Measurements from ENCODE around the gene PAMR1. TPM values are rescaled to one million over a fixed set of nuclear protein-coding genes. Genes with fewer than 3 reads are reported as not detected.

The PAMR1 gene
- total and polyA plus RNA-seq, 2 donors (not counting 1 experiment from before 2014, with no cell fraction given) = 120 to 159 TPM

DNA sequence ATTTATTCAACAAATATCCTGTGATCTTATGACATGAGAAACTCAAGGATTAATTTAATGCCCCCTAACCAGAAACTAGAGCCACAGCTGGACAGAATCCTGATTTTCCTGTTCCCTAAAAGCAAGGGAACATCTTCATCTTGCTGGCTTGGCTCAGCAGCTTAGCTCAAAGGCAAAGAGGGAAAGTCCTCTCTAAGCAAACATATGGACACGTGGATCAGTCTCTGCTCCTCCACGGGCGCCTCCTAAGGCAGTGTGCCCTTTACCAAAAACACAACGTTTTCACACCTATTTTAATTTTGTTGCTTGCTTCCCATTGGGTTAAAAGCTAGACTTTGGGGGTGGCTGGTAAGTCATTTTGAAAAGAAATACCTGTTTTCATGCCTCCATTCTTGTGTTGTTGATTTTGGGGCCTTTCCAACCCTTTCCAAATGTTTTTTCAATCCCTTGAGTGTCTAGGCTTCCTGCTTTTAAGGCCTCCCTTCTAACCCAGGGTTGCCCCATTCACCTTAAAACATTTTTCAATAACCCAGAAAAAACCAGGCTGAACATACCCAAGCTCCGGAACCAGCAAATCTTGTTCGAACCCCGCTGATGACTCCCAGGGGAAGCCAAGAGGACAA is 121.5 kb downstream of the PAMR1 start:
- no peak for TF ChIP-seq EZH2 (IDR thresholded peaks at IDR 0.05; ENCODE audit: low read length, missing control alignments)
- TF ChIP-seq, protein P1, sequence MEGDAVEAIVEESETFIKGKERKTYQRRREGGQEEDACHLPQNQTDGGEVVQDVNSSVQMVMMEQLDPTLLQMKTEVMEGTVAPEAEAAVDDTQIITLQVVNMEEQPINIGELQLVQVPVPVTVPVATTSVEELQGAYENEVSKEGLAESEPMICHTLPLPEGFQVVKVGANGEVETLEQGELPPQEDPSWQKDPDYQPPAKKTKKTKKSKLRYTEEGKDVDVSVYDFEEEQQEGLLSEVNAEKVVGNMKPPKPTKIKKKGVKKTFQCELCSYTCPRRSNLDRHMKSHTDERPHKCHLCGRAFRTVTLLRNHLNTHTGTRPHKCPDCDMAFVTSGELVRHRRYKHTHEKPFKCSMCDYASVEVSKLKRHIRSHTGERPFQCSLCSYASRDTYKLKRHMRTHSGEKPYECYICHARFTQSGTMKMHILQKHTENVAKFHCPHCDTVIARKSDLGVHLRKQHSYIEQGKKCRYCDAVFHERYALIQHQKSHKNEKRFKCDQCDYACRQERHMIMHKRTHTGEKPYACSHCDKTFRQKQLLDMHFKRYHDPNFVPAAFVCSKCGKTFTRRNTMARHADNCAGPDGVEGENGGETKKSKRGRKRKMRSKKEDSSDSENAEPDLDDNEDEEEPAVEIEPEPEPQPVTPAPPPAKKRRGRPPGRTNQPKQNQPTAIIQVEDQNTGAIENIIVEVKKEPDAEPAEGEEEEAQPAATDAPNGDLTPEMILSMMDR (conservative IDR thresholded peaks at IDR 0.05 in 1 of 2, IDR thresholded peaks at IDR 0.05 in 1 of 2; ENCODE audit: low read depth in 1 of 2, low read length in 2 of 2) = no peak
- no peak overlapping the region for H3K27ac ChIP-seq (ENCODE audit: insufficient read depth, low read length)
- no peaks in the 10 kb centered on the region for H3K4me1 ChIP-seq (ENCODE audit: control insufficient read depth, extremely low read depth, insufficient read depth, low read length)
- no peak for DNase-seq (ENCODE audit: low read depth in 2 of 2)
- no peak overlapping the region for H2AFZ ChIP-seq (ENCODE audit: low read length)
- no peak overlapping the region for H3K9ac ChIP-seq (ENCODE audit: insufficient read depth, low read length)
- no peak overlapping the region for H3K4me2 ChIP-seq (ENCODE audit: extremely low read depth, insufficient read depth, low read length)
- no peaks in the 10 kb centered on the region for H3K36me3 ChIP-seq (ENCODE audit: control insufficient read depth, insufficient read depth, low read length)
- no peaks in the 10 kb centered on the region for H3K79me2 ChIP-seq (ENCODE audit: control insufficient read depth, insufficient read depth, low read length)
- H3K9me3 ChIP-seq (ENCODE audit: control insufficient read depth, insufficient read depth, low read depth, low read length) = no peaks in the 10 kb centered on the region
- no peaks in the 10 kb centered on the region for H3K27me3 ChIP-seq (ENCODE audit: control insufficient read depth, insufficient read depth, low read length)
- no peaks in the 10 kb centered on the region for H4K20me1 ChIP-seq (ENCODE audit: control insufficient read depth, extremely low read depth, insufficient read depth, low read length)
- H3K4me3 ChIP-seq (replicated peaks in 1 of 4; ENCODE audit: control extremely low read depth in 1 of 4, insufficient read depth in 1 of 4, low read depth in 3 of 4, low read length in 4 of 4) = no peak overlapping the region

DNA sequence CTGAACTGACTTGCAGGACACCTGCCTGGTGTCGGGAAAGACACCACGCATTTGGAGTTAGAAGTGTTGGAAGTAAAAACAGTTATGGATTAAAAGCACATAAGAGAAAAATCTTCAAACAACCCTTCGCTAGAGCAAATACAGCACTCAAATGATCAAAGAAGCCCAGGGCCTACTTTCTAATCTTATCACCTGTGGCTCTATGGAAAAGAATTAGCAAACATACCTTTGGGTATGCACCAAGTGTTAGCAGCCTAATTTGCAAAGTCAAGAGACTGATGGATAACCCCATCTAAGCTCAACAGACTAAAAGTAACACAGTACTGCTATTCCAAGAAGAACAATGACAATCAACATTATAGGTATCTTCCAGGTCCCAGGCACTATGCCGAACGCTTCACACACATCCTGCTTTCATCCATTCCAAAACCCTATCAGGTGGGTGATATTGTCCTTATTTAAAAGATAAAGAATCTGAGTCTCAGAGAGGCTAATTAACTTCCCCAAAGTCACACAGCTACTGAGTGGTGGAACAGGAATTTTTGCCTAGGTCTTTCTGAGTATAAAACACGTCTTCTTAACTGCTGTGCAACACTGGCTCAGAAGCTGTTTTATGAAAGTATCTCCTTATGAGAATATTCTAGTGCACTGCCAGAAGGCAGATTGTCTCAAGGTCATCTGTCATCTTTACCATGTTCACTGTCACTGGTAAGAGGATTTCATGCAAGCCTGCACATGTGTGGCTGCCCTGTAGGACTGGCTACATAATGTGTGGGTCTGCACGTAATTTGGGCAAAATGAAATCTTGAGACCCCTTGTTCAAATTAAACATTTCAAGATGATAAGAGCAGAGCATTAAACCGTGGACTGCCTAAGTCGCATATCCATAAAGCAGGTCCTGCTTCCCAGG is 122.4 kb downstream of the PAMR1 start:
- no peak overlapping the region for H3K27ac ChIP-seq (ENCODE audit: insufficient read depth, low read length)
- no peaks in the 10 kb centered on the region for H3K79me2 ChIP-seq (ENCODE audit: control insufficient read depth, insufficient read depth, low read length)
- no peak overlapping the region for H3K4me3 ChIP-seq (replicated peaks in 1 of 4; ENCODE audit: control extremely low read depth in 1 of 4, insufficient read depth in 1 of 4, low read depth in 3 of 4, low read length in 4 of 4)
- H3K9ac ChIP-seq (ENCODE audit: insufficient read depth, low read length) = no peak overlapping the region
- H3K4me1 ChIP-seq (ENCODE audit: control insufficient read depth, extremely low read depth, insufficient read depth, low read length) = no peaks in the 10 kb centered on the region
- H3K27me3 ChIP-seq (ENCODE audit: control insufficient read depth, insufficient read depth, low read length) = no peaks in the 10 kb centered on the region
- no peak for DNase-seq (ENCODE audit: low read depth in 2 of 2)
- TF ChIP-seq, protein P1 (conservative IDR thresholded peaks at IDR 0.05 in 1 of 2, IDR thresholded peaks at IDR 0.05 in 1 of 2; ENCODE audit: low read depth in 1 of 2, low read length in 2 of 2) = no peak
- no peak for TF ChIP-seq EZH2 (IDR thresholded peaks at IDR 0.05; ENCODE audit: low read length, missing control alignments)
- H3K9me3 ChIP-seq (ENCODE audit: control insufficient read depth, insufficient read depth, low read depth, low read length) = no peaks in the 10 kb centered on the region
- H4K20me1 ChIP-seq (ENCODE audit: control insufficient read depth, extremely low read depth, insufficient read depth, low read length) = no peaks in the 10 kb centered on the region
- H3K36me3 ChIP-seq (ENCODE audit: control insufficient read depth, insufficient read depth, low read length) = no peaks in the 10 kb centered on the region
- H2AFZ ChIP-seq (ENCODE audit: low read length) = no peak overlapping the region
- no peak overlapping the region for H3K4me2 ChIP-seq (ENCODE audit: extremely low read depth, insufficient read depth, low read length)

DNA sequence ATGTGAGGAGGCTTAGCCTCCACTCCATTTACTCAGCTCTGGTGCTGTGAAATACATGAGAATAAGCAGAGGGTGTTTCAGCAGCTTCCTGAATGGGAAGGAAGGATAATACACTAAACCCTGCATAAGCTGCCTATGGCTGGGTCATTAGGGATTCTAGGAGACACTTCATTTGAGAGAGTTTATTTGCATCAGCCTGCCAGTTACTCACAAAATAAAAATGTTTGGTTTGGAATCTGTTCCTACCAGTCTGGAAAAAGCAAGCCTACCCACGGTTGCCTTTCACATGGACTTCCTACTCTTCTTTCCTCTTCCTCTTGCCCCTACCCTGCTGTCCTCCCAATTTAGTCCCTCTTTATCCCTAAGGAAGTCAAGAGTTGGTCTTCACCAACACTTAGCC is 126.5 kb downstream of the PAMR1 start:
- DNase-seq (ENCODE audit: low read depth in 2 of 2) = no peak
- H3K27me3 ChIP-seq (ENCODE audit: control insufficient read depth, insufficient read depth, low read length) = no peaks in the 10 kb centered on the region
- no peaks in the 10 kb centered on the region for H3K36me3 ChIP-seq (ENCODE audit: control insufficient read depth, insufficient read depth, low read length)
- TF ChIP-seq, protein P1 (conservative IDR thresholded peaks at IDR 0.05 in 1 of 2, IDR thresholded peaks at IDR 0.05 in 1 of 2; ENCODE audit: low read depth in 1 of 2, low read length in 2 of 2) = no peak
- TF ChIP-seq EZH2 (IDR thresholded peaks at IDR 0.05; ENCODE audit: low read length, missing control alignments) = no peak
- no peak overlapping the region for H3K27ac ChIP-seq (ENCODE audit: insufficient read depth, low read length)
- no peaks in the 10 kb centered on the region for H3K79me2 ChIP-seq (ENCODE audit: control insufficient read depth, insufficient read depth, low read length)
- no peak overlapping the region for H3K4me3 ChIP-seq (replicated peaks in 1 of 4; ENCODE audit: control extremely low read depth in 1 of 4, insufficient read depth in 1 of 4, low read depth in 3 of 4, low read length in 4 of 4)
- no peaks in the 10 kb centered on the region for H3K4me1 ChIP-seq (ENCODE audit: control insufficient read depth, extremely low read depth, insufficient read depth, low read length)
- no peak overlapping the region for H3K9ac ChIP-seq (ENCODE audit: insufficient read depth, low read length)
- no peaks in the 10 kb centered on the region for H4K20me1 ChIP-seq (ENCODE audit: control insufficient read depth, extremely low read depth, insufficient read depth, low read length)
- H3K9me3 ChIP-seq (ENCODE audit: control insufficient read depth, insufficient read depth, low read depth, low read length) = no peaks in the 10 kb centered on the region
- no peak overlapping the region for H2AFZ ChIP-seq (ENCODE audit: low read length)
- no peak overlapping the region for H3K4me2 ChIP-seq (ENCODE audit: extremely low read depth, insufficient read depth, low read length)

All from fibroblast of lung (primary cell).